OCI-LY7 (cell line): ENCODE results near the gene PRIM2.
"Not testable (repeated sequence)": the region's sequence is repeated elsewhere in the genome, so short reads cannot be mapped to it uniquely, and the experiment has no call there.

Source experiments
- EZH2phosphoT487 ChIP-seq: fragments of 200-600 bp; sonication (generic); IDR thresholded peaks from 2 replicates; pipeline ENCODE4 v1.6.1; 2018; ENCODE audit warnings: low read depth, borderline replicate concordance, mild to moderate bottlenecking, mixed run types, antibody characterized with exemption, low read length, moderate library complexity, mixed read lengths
- TF ChIP-seq, protein P1 (sequence below): fragments of 200-600 bp; sonication (generic); conservative IDR thresholded peaks from 2 replicates; pipeline ENCODE4 v1.5.1; 2014; ENCODE audit warnings: mild to moderate bottlenecking, antibody characterized with exemption, low read length, moderate library complexity, mixed read lengths

DNA sequence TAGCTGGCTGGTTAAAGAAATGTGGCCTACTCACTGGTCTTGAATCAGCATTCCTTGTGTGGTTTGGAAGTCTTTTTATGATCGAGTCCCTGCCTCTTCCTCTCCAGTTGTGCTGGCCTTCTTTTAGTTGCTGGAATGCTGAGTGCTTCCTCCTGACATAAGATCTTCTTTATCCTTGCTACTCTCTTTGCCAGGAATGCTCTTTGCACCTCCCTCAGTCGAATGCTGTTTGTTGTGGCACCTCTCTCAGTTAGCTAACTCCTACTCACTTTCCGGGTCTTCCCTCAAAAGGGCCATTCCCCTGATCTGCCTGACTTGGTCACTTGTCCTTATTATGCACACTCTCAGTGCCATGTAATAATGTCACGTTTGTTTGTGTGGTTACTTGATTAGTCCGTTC, 146.4 kb downstream of the PRIM2 start:
- TF ChIP-seq, protein P1, sequence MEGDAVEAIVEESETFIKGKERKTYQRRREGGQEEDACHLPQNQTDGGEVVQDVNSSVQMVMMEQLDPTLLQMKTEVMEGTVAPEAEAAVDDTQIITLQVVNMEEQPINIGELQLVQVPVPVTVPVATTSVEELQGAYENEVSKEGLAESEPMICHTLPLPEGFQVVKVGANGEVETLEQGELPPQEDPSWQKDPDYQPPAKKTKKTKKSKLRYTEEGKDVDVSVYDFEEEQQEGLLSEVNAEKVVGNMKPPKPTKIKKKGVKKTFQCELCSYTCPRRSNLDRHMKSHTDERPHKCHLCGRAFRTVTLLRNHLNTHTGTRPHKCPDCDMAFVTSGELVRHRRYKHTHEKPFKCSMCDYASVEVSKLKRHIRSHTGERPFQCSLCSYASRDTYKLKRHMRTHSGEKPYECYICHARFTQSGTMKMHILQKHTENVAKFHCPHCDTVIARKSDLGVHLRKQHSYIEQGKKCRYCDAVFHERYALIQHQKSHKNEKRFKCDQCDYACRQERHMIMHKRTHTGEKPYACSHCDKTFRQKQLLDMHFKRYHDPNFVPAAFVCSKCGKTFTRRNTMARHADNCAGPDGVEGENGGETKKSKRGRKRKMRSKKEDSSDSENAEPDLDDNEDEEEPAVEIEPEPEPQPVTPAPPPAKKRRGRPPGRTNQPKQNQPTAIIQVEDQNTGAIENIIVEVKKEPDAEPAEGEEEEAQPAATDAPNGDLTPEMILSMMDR, result not testable (repeated sequence)
- not testable (repeated sequence) for TF ChIP-seq EZH2phosphoT487
